Measurements from ENCODE around the gene BANF2. TPM values are rescaled to one million over a fixed set of nuclear protein-coding genes. Genes with fewer than 3 reads are reported as not detected.
A peak's percentile ranks its signal among the peaks of the same experiment; 100 is the strongest.

The BANF2 gene
- total RNA-seq, 1 experiment from 2014 or later: not detected

DNA sequence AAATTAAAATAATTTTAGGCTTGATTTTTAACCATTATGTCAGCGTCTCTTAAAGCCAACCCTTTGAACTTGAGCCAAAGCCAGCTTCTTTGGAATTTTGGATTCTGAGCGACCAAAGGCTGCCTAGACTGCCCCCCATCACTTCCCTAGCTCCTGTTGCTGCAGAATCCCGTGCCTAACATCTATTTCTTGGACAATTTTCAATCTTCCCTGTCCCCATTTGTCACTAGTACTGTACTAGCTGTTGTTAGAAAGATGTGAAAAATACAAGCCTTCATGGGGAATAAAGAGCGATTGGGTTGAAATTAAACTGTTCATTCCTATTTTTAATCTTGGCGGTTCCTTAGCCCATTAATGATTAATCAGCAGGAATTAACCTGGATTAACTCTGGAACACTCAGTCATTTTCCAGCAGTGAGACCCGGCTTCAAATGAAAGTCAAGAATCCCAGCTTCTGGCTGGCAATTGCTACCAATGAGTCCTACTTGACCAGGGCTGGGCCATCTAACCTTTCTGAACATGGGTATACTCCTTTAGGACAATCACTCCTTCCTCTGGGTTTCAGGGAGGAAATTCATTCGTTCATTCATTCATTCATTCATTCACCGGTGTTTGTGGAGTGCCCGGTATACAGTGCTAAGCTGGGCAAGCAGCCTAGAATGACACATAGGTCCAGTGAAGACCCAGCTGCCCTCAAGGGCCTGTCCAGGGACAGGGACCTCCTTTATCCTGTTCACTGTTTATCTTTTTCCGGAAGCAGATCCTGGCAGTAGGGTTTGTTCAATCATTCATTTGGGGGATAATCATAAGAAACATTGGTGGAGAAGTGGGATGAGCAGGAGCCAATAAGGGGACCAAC lies 16.3 kb upstream of the BANF2 start:
- H3K4me1 ChIP-seq (ENCODE audit: insufficient read depth, low read length): peaks cover 6% of the 10 kb centered on the region; the same call in 1 of the 2 replicates
- H3K14ac ChIP-seq (ENCODE audit: insufficient read depth, low read length): no peak overlapping the region
- Mint-ChIP-seq H3K27me3 (ENCODE audit: low read depth) (peaks cover 32% of the 10 kb centered on the region), H3K4me1 (peaks cover 23 to 33% of the 10 kb centered on the region in 2 experiments), H3K9me3 (peaks cover 7 to 15% of the 10 kb centered on the region in 2 experiments; a peak in 3 of 5 replicates), H3K4me3 (peak overlapping the region; percentile 75 to 81), H3K36me3 (ENCODE audit: insufficient read depth in 1 of 3, low read depth in 3 of 3) (peaks cover 10 to 13% (median 12%) of the 10 kb centered on the region in 3 experiments), H3K27ac (peak overlapping the region in 1 of 3 experiments; percentile 26; a peak in 1 of 7 replicates)
- H2BK12ac ChIP-seq (ENCODE audit: insufficient read length, low read depth, low read length): no peak overlapping the region
- H2AFZ ChIP-seq (ENCODE audit: low read length): no peak overlapping the region
- no CpG with 5 or more reads among the region's 10 CpGs for WGBS (ENCODE audit: extremely low coverage, insufficient read length, low lambda C conversion rate)
- no peaks in the 10 kb centered on the region for H3K27me3 ChIP-seq (ENCODE audit: insufficient read depth, low read length)
- H3K56ac ChIP-seq (ENCODE audit: insufficient read length, low read depth, low read length): no peak overlapping the region
- H2BK5ac ChIP-seq (ENCODE audit: insufficient read length, low read length): no peak overlapping the region
- no peak overlapping the region for H3K4ac ChIP-seq (ENCODE audit: low read depth, low read length)
- H4K91ac ChIP-seq (ENCODE audit: insufficient read length, low read depth, low read length): no peak overlapping the region
- H3K9ac ChIP-seq (ENCODE audit: extremely low read depth, insufficient read length, low read length): no peak overlapping the region
- H3K4me2 ChIP-seq (ENCODE audit: insufficient read depth, insufficient read length, low read length): peak overlapping the region; percentile 49
- H3K79me1 ChIP-seq (ENCODE audit: insufficient read depth, low read depth, low read length, poor library complexity, severe bottlenecking): peaks cover 3% of the 10 kb centered on the region
- no peak overlapping the region for H4K8ac ChIP-seq (replicated peaks; ENCODE audit: insufficient read length, low read depth, low read length)
- H3K79me2 ChIP-seq (ENCODE audit: insufficient read depth, low read length): peaks cover 10% of the 10 kb centered on the region
- no peaks in the 10 kb centered on the region for H4K20me1 ChIP-seq (ENCODE audit: control insufficient read depth, insufficient read depth, insufficient read length)
- H3K23ac ChIP-seq (ENCODE audit: insufficient read length, low read depth, low read length): no peak overlapping the region
- no peak for TF ChIP-seq CTCF (conservative IDR thresholded peaks at IDR 0.05)
- H3K9me3 ChIP-seq (ENCODE audit: control insufficient read depth, low read depth, low read length): no peaks in the 10 kb centered on the region
- no peak overlapping the region for H2BK120ac ChIP-seq (ENCODE audit: low read depth, low read length, poor library complexity, severe bottlenecking)
- H2BK20ac ChIP-seq (ENCODE audit: low read depth, low read length, poor library complexity, severe bottlenecking): no peak overlapping the region
- no peak overlapping the region for H3K27ac ChIP-seq (ENCODE audit: insufficient read length, low read depth, low read length)
- no peak overlapping the region for H4K5ac ChIP-seq (ENCODE audit: insufficient read length, low read depth, low read length)
- H3T11ph ChIP-seq (ENCODE audit: low read length): no peak overlapping the region
- H3K18ac ChIP-seq (ENCODE audit: insufficient read length, low read depth, low read length): no peak overlapping the region
- no peak for DNase-seq
- no peak overlapping the region for H2BK15ac ChIP-seq (ENCODE audit: low read depth, low read length)
- H3K23me2 ChIP-seq (ENCODE audit: insufficient read length, low read depth, low read length, poor library complexity, severe bottlenecking): peaks cover 9% of the 10 kb centered on the region
- no peak overlapping the region for H2AK5ac ChIP-seq (ENCODE audit: insufficient read length, low read length)
